Left forelimb (tissue), 1 donor: ENCODE results near the gene FRMD4B.
"Not testable (repeated sequence)": the region's sequence is repeated elsewhere in the genome, so short reads cannot be mapped to it uniquely, and the experiment has no call there.

ENCODE experiments used
- DNase-seq: peaks from one replicate; pipeline ENCODE4 v3.0.0-alpha.2; 2018; ENCODE audit warnings: low spot score

Gene FRMD4B

DNA sequence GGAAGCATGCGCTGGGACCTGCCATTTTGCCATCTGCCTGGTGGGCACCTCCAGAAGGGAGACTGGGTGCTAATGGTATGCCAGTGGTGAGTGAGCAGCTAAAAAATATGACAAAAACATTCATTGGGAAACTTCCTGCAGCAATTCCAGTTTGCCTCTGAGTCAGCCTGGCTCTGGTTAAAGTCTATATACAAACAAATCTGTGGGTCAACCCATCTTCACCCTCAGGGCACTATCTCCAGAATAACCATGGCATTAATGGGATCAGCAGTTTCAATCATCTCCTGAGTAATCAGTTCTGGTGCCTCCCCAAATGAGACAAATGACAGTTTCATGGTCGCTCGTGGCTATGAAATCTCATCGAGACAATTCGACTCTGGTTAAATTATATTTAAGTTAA is 21.5 kb downstream of the FRMD4B start:
- no peak for DNase-seq

DNA sequence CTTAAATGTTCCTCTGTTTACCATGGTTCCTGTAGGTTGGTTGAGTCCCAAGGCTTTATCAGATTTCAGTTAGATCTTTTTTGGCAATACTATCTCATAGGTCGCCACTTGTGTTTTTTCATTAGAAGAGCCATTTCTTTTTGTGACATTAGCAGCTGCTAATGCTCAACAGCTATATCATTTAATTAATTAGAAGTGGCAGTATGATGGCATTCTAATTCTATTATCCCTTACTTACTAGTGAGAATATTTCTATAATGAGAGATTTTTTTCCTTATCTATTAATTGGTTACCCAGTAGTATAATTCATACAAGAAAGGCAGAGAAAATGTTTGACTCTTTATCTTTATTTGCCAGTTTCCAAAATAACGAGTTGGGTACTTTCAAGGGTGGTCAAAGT is 25.2 kb downstream of the FRMD4B start:
- no peak for DNase-seq

DNA sequence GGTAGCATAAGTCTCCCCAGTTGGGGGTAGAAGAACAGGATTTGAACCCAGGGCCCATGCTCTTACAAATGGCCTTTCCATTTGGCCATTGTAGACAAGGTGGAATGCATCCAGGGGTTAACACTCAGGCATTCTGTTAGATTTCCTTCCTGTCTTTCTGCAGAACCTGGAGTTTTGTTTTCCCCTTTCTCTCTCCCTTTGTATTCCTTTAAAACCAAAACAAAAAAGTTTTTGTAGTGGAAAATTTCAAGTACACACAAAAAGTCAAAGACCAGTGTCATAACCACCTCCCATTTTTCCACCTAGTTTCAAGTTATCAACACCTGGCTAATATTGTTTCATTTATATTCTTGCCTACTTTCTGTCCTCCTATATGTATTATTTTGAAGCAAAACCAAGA is 26.0 kb downstream of the FRMD4B start:
- DNase-seq, result no peak

DNA sequence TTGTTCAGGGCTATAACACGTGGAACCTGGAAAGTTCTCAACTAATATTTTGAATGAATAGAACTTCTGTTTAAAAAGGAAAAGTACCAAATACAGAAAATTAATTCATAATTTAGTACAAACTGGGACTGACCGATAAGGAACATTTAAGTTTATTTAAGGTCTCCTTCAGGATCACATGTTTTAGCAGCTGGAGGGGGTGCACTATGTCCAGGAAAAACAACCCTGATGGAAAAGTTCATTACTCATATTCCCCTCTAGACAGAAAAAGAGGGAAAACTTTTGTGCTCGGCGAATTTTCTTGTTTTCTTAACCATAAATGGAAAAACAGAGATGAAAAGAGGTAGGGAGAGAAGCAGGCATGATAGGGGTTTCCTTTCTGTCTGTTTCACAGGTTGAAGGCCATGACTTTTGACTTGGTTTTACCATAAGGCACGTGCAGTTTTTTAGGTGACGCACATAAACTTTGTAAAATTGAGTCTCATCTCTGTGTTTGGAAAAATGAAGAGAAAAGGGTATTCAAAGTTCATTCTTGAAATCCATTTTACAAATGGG is 26.5 kb downstream of the FRMD4B start:
- no peak for DNase-seq

DNA sequence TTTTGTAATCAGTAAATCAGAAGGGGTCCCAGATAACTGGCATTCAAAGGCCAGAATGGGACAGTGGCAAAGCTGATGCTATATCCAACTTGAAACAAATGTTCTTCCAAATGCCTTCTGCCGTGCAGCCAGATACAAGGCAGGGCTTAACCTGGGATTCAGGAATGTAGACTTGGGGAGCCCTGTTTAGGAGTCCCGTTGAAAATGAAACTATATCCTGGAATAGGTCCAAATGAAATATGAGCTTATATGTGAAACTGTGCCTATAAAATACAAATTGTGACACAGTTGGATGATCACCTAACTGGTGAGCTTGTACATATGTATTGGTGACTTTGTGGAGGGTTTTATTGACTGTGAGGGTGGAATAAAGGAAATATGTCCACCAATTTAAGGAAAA is 28.7 kb downstream of the FRMD4B start:
- no peak for DNase-seq

DNA sequence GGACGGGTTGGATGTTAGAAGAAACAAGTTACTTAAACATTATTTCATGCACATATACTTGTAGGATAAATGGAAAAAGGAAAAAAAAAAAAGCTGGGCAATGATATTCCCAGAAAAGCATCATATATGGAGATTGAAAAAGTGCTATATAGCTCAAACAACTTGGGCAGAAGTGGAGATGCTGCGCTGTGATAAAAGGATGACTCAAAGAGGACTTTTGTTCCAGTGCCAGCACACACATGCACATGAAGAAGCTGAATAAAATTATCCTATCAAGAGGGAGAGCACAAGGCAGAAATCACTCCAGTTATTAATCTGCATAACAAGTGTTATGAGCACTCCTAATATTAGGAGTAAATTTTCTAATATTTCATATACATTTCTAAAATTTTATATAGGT is 30.9 kb downstream of the FRMD4B start:
- no peak for DNase-seq

DNA sequence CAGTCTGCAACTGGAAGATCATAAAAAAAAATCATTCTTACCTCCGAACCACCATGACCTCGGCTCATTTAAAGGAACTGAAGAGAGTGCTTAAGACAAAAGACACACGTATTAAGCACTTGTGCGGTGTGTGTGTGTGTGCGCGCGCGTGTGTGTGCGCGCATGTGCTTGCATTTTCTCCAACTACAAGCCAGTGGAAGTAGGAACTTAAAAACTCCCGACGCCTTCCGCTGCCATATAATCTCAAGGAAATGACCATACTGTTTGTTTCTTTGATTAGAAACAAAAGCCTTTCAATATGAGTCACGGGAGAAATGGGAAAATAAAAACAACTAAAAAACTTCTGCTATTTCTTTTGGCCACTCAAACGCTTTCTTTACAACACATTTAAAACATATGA is 32.4 kb downstream of the FRMD4B start:
- DNase-seq, result no peak

DNA sequence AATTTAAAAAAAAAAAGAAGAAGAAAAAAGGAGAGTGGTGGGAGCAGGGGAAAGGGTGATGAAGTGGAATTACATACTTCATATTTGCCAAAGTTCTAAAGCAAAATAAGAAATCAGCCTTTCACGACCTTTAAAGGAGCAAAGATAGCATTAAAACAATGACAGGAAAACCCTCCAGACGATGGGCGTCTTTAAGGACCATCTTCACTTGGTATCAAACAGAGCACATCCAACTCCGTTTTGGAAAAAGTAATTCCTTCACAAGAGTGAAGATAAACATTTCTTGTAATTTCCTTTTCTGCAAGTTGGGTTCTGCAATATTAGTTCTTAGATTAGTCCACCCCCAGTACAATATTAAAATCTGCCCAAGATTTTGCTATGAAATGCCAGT is 32.8 kb downstream of the FRMD4B start:
- no peak for DNase-seq

DNA sequence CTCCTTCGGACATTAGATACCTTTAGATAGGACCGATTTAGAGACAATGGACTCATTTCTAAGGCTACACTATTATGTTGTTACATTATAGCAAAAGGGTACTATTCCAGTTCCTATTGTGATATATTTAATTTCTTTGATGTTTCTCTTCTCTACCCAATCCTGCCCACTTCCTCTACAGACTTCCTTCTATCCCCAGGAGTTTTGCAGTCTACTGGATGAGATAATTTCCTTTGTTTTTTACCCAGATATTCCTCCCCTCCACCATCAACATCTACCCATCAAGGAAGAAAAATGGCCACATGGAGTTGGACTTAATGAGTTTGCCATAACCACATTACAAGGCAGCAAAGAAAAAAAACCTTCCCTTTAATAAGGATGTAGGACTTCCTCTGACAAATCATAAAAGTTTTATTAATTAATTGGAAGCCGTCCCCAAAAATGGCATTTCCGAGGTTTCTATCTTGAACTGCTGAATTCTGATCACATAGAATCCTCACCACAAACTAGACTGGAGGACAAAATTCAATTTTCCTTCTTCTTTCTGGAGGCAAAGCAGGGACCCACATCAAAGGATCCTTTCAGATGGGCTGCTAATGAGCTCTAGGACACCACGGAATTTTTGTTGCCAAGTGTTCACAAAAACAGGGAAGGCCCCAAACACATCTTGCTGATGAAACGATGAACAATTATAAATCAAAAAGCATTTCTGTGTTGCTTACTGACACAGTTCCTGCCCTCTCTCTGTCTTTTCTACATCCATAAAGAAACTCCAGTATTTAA is 33.4 kb downstream of the FRMD4B start:
- DNase-seq, result no peak

DNA sequence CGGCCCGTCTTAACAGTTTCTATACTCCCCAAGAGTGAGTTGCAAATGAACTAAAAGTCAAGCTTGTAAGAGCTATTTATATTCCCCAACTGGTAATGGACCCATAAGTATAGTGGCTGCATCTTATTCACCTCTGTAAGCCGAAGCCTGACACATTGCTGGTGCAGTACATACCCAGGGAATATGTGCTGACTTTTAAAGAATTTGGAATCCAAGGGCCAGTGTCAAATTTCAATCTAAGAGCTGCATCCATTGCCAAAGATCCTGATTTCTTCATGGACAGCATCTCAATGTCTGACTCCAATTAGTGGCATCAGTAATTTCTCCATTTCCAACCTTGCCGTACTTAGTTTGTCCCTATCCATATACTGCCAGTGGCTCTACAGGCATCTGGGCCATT is 42.0 kb downstream of the FRMD4B start:
- DNase-seq, result no peak

DNA sequence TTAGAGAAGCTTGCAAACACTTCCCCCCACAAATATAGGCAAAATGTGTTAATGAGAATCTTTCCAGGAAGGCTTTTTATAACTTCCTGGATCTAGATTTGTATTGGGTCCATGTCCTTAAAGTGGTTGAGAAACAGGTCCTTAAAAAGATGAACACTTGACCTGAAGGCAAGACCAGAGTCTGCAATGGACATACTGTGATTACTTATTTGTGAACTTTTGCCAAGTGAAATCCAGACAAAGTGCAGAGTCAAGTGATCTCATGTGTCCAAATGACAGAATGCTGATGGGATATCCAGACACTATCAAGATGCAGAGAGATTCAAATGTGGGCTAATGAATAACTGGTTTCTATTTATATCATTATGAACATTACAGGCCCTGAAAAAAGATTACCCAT is 43.8 kb downstream of the FRMD4B start:
- no peak for DNase-seq

DNA sequence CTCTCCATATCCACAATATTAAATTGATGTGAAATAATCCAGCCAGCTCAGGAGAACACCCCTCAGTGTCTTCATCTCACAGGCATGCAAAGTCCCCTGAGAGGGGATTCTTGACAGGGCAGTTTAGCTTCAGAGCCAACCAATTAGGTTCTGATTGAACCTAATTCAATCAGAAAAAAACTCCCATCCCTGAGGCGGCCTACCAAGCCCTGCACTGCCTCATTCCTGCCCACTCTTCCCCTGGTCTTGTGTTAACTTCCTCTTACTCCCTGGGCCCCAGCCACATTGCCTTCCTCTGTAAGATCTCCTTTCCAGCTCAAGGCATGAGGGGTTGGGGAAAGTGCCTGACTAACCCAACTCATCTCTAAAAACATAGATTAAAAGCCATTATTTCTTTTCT is 46.1 kb downstream of the FRMD4B start:
- DNase-seq, result no peak

DNA sequence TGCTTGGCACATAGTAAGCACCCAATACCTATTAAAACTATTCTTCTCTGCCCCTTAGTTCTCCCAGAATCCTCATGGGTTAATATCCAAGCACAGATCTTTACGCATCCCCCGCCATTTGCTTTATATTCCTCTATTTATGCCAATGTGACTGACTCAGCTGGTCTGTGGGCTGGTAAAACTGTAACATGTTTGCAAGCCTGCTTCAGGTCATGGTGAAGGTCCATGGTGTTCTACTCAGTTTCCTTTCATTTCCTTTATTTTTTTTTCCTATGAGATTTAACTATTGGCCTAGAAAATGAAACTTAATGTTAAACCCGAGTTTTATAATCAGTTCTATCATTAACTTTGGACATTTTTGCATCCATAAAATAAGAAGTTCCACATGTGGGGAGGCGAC is 47.0 kb downstream of the FRMD4B start:
- DNase-seq, result no peak

DNA sequence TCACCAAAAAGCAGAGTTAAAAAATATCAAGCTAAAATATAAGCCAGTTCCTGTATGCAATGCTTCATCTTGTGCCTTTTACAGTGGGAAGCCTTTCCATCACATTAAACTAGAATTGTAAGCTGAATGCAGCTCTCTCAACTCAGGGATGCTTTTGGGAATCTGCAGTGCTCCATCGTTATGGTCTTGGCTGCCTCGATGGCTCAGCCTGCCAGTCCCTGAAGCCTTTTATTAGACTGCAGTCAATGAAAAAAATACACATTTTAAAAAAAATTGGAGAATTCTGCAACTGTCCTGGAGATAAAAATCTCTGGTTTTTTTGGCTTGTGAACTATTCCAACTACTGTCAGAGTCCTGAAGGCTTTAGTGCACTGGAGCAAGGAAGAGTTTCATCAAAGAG is 53.0 kb downstream of the FRMD4B start:
- no peak for DNase-seq

DNA sequence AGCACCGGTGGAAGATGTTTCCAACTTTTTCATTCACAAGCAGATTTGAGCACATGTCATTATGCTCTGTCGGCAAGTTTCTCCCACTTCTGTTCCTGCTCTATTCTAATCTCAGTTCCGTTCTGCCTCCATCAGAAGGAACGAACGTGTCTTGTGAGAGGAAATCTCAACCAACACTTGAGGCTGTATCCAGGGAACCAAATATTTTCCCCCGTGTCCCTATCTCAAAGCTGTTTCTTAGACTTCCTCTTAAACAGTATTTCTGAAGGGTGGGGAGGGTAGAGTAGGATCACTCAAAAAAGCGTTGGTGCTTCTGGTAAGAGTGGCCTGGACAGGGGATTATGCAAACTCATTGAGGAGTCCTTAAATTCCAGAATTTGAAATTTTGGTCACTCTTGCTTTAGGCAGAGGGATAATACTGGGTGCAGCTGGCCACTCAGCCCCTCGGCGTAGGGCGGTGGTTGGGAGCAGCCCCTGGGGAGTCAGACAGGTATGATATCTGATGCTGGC is 54.9 kb downstream of the FRMD4B start:
- DNase-seq, result no peak

DNA sequence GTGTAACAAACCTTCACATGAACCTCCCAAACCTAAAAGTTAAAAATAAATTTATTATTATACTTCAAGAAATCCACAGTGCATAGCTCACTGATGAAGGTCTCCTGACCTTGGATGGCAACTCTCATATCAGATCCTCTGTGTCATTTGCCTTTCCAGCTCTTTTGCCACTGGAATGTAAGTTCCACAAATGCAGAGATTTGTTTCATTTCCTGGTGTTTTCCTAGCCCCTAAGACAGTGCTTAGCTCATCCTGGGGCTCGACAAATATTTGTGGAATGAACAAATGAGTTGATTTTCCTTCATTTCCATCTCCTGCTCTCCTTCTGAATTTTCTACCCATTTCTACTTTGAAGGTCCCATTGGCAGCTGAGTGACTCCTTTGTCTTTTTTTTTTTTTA is 56.0 kb downstream of the FRMD4B start:
- DNase-seq, result no peak

DNA sequence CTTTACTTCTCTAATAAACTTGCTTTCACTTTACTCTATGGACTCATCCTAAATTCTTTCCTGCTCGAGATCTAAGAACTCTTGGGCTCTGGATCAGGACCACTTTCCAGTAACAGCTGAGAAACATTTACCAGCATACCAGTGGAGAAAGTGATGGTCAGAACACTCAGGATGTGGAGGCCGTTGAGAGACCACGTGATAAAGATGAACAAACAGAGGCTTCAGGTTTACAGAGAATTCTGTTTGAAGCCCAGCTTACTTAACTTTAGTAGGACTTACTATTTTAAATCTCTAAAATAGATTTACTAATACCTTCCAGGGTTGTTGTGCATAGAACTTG is 57.0 kb downstream of the FRMD4B start:
- DNase-seq, result no peak

DNA sequence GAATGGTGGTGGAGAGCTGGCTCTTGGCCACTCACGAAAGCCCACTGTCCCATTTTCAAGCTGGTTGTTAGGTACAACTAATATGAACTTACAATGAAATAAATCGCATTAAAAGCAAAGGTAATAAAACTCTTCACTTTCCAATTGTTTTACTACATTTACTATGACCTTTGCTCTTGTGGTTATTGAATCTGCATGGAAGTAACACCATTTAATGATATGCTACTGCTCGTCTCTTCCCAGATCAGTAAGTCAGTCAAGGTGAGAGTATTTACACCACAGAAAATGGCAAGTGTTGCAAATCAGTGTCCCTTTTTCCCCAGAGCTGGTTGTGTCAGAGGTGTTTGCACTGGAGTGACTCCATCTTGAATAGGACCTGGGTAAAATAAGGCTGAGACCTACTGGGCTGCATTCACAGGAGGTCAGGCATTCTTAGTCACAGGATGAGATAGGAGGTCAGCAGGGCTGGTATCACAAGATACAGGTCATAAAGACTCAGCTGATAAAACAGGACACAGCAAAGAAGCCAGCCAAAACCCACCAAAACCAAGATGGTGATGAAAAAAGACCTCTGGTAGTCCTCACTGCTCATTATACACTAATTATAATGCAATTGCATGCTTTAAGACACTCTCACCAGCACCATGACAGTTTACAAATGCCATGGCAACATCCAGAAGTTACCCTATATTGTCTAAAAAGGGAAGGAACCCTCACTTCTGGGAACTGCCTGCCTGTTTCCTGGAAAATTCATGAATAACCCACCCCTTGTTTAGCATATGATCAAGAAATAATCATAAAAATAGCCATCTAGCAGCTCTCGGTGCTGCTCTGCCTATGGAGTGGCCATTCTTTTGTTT is 57.6 kb downstream of the FRMD4B start:
- no peak for DNase-seq

DNA sequence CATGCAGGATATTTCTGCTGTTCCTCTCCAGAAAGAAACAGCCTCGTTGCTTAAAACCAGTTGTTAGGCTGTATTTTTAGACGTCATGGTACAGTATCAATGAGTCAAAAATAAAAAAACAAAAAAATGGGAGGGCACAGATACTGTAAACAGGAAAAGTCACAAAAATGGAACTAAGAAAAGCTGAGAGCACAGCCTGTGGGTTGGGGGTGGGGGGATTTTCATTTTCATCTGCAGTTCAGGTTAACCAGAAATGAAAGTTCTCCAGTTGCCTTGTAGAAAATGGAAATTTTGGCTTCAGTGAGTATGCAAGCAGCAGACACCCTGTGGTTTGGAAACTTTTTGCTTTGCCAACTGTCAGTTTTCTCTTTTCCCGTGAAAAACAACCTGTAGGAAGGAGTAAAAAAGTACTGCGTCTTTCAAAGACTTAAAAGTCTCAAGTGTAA is 59.0 kb downstream of the FRMD4B start:
- no peak for DNase-seq

DNA sequence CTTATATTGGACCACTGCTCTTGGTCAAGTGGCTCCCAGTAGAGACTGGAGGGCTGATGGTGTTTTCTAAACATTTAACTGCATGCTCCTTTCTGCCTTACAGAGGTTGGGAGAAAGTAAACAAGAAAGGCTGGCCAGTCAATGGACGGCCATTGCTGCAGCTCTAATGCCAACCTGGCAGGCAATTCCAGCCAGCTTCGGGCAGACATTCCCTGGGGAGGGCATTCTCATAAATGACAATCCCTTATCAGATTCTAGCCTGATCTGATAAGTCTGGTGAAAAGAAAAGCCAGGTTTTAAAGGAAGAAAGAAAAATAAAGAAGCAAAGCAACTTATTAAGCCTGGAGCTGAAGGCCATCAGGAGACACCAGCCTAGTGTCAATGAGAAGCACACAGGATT is 60.7 kb downstream of the FRMD4B start:
- no peak for DNase-seq

DNA sequence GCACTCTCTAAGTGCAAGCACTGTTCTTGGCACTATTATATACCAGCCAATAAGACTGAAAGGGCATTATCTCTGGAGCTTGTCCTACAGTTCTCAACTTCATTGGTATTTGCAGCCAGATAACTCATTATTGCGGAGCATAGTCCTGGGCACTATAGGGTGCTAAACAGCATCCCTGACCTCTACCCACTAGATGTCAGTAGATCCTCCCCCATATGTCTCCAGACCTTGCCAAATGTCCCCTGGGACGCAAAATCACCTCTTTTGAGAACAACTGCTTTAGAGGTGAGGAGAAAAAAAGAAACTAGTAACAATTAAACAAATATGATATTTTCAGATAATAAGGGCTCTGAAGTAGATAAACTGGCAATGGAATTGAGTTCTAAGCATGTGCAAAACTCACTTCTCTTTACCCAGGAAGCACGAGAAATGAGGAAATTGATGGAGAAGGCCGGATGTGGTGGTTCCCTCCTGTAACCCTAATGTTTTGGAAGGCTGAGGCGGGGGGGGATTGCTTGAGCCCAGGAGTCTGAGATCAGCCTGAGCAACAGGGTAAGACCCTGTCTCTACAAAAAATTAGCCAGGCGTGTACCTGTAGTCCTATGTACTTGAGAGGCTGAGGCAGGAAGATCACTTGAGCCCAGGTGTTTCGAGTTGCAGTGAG is 61.4 kb downstream of the FRMD4B start:
- DNase-seq, result no peak

DNA sequence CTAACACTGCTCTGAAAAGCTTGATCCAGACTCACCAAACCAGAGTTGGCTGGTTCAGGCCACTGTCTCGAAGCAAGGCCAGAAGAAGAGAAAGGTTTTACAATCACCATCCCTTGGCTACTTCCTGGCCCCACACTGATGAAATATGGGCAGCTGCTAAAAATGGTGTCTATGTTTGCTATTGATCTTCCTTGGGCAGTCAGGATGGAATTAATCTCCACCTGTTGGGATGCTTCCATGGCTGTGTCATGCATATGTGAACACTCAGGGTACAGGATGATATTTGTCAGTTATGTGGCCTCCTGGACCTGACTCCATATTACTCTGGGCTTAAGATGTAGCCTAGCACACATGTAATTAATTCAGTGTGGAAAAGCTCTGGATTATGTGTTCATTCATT is 61.9 kb downstream of the FRMD4B start:
- DNase-seq, result no peak

DNA sequence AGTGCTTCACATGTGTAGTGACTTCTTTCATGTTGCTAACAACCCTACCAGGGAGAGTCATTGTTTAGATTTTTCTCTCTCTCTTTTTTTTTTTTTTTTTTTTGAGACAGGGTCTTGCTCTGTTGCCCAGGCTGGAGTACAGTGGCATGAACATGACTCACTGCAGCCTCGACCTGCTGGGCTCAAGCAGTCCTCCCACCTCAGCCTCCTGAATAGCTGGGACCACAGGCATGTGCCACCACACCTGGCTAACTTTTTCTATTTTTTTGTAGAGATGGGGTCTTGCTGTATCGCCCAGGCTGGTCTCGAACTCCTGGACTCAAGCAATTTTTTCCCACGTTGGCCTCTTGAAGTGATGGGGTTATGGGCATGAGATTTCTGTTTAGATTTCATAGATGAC is 63.4 kb downstream of the FRMD4B start:
- DNase-seq, result not testable (repeated sequence)
